Measurements from ENCODE around the gene APOE. TPM values are rescaled to one million over a fixed set of nuclear protein-coding genes. Genes with fewer than 3 reads are reported as not detected.
A peak's percentile ranks its signal among the peaks of the same experiment; 100 is the strongest.
"Not testable (repeated sequence)": the region's sequence is repeated elsewhere in the genome, so short reads cannot be mapped to it uniquely, and the experiment has no call there.

The APOE gene
- total RNA-seq: 151 and 184 TPM in 2 replicates
- long read RNA-seq, partial matches to known transcripts: 0 of 1 reads
- long read RNA-seq, other reads (novel, unspliced or antisense): 0 of 1 reads

DNA sequence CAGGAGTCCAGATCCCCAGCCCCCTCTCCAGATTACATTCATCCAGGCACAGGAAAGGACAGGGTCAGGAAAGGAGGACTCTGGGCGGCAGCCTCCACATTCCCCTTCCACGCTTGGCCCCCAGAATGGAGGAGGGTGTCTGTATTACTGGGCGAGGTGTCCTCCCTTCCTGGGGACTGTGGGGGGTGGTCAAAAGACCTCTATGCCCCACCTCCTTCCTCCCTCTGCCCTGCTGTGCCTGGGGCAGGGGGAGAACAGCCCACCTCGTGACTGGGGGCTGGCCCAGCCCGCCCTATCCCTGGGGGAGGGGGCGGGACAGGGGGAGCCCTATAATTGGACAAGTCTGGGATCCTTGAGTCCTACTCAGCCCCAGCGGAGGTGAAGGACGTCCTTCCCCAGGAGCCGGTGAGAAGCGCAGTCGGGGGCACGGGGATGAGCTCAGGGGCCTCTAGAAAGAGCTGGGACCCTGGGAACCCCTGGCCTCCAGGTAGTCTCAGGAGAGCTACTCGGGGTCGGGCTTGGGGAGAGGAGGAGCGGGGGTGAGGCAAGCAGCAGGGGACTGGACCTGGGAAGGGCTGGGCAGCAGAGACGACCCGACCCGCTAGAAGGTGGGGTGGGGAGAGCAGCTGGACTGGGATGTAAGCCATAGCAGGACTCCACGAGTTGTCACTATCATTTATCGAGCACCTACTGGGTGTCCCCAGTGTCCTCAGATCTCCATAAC lies at the start of gene APOE:
Gene APOE, plus strand, starts transcription at position 360 of the 724 bp plus-strand sequence. CDS start 829 bp downstream, outside the sequence.
- H3K4me3 Mint-ChIP-seq (ENCODE audit: unreplicated experiment): peak within 1 kb of the TSS; percentile 71
- H3K27ac Mint-ChIP-seq (ENCODE audit: unreplicated experiment): peak within 1 kb of the TSS; percentile 50
- TF ChIP-seq, protein P1, sequence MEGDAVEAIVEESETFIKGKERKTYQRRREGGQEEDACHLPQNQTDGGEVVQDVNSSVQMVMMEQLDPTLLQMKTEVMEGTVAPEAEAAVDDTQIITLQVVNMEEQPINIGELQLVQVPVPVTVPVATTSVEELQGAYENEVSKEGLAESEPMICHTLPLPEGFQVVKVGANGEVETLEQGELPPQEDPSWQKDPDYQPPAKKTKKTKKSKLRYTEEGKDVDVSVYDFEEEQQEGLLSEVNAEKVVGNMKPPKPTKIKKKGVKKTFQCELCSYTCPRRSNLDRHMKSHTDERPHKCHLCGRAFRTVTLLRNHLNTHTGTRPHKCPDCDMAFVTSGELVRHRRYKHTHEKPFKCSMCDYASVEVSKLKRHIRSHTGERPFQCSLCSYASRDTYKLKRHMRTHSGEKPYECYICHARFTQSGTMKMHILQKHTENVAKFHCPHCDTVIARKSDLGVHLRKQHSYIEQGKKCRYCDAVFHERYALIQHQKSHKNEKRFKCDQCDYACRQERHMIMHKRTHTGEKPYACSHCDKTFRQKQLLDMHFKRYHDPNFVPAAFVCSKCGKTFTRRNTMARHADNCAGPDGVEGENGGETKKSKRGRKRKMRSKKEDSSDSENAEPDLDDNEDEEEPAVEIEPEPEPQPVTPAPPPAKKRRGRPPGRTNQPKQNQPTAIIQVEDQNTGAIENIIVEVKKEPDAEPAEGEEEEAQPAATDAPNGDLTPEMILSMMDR (IDR thresholded peaks at IDR 0.05): no peak
- H3K4me1 Mint-ChIP-seq (ENCODE audit: unreplicated experiment): peaks cover 27% of the 10 kb centered on the region
- peaks cover 3% of the 10 kb centered on the region for H3K27me3 Mint-ChIP-seq (ENCODE audit: unreplicated experiment)
- H3K9me3 Mint-ChIP-seq (ENCODE audit: unreplicated experiment): no peaks in the 10 kb centered on the region
- DNase-seq (ENCODE audit: extremely low spot score, unreplicated experiment): no peak
- H3K36me3 Mint-ChIP-seq (ENCODE audit: unreplicated experiment): peaks cover 6% of the 10 kb centered on the region

DNA sequence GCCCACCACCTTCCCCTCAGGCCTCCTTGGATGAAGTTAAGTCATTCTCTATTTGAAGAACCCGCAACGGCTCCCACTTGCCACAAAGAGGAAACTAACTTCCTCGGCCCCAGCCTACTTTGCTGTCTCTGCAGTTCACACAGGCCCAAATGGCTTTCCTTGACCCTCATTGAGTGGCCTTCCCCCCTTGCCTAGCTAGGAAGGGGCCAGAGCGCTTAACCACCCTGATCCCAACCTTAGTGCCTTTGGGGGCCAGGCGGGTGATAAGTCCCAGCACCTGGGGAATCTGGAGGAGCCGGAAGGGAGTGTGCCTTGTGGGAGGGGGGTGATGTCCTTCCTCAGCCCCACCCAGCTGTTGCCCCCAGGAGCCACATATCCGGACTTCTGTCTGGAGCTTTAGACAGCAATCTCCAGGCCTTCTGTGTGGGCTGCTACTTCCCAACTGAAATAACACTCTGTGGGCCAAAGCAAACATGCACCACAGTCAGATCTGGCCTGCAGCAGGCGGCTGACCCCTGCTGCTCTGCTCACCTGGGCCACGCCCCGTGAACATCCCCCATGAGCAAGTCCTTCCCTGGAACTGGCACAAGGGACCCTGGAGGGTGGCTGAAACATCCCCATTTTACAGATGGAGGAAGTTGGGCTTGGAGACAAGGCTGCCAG lies 49.0 kb upstream of the APOE start:
- Mint-ChIP-seq H3K9me3 (ENCODE audit: unreplicated experiment) (no peaks in the 10 kb centered on the region), H3K27ac (ENCODE audit: unreplicated experiment) (peak overlapping the region; percentile 59), H3K4me1 (ENCODE audit: unreplicated experiment) (peaks cover 29% of the 10 kb centered on the region), H3K36me3 (ENCODE audit: unreplicated experiment) (peaks cover 24% of the 10 kb centered on the region), H3K4me3 (ENCODE audit: unreplicated experiment) (no peak overlapping the region), H3K27me3 (ENCODE audit: unreplicated experiment) (no peaks in the 10 kb centered on the region)
- TF ChIP-seq, protein P1 (IDR thresholded peaks at IDR 0.05): no peak
- no peak for DNase-seq (ENCODE audit: extremely low spot score, unreplicated experiment)

DNA sequence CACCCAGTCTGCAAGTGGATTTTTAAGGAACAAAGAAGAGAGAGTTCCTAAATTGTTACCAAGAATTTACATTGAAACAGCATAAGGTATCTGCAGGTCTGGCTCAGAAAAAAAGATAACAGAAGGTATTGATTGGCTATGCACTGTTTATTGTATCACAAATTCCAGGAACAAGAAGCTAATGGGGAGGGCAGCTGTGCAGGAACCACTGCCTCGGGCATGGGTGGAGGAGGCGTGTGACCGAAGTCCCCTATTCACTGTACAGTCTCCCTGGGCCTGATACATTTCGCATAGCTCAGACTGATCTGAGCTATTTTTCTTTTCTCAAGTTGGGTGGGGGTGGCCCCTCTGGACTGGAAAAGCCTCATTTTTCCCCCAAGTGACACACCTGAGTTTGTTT lies 47.8 kb upstream of the APOE start:
- Mint-ChIP-seq H3K4me3 (ENCODE audit: unreplicated experiment) (no peak overlapping the region), H3K9me3 (ENCODE audit: unreplicated experiment) (no peaks in the 10 kb centered on the region), H3K27ac (ENCODE audit: unreplicated experiment) (no peak overlapping the region), H3K4me1 (ENCODE audit: unreplicated experiment) (peaks cover 24% of the 10 kb centered on the region), H3K27me3 (ENCODE audit: unreplicated experiment) (no peaks in the 10 kb centered on the region), H3K36me3 (ENCODE audit: unreplicated experiment) (peaks cover 26% of the 10 kb centered on the region)
- no peak for DNase-seq (ENCODE audit: extremely low spot score, unreplicated experiment)
- TF ChIP-seq, protein P1 (IDR thresholded peaks at IDR 0.05): no peak

DNA sequence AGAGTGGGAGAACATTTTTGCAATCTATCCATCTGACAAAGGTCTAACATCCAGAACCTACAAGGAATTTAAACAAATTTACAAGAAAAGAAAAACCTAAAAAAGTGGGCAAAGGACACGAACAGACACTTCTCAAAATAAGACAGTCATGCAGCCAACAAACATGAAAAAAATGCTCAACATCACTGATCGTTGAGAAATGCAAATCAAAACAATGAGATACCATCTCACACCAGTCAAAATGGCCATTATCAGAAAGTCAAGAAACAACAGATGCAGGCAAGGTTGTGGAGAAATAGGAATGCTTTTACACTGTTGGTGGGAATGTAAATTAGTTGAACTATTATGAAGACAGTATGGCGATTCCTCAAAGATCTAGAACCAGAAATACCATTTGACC lies 44.0 kb upstream of the APOE start:
- H3K27ac Mint-ChIP-seq (ENCODE audit: unreplicated experiment); H3K9me3 Mint-ChIP-seq (ENCODE audit: unreplicated experiment); H3K4me3 Mint-ChIP-seq (ENCODE audit: unreplicated experiment); H3K27me3 Mint-ChIP-seq (ENCODE audit: unreplicated experiment); DNase-seq (ENCODE audit: extremely low spot score, unreplicated experiment): not testable (repeated sequence)
- peaks cover 13% of the 10 kb centered on the region for H3K4me1 Mint-ChIP-seq (ENCODE audit: unreplicated experiment)
- H3K36me3 Mint-ChIP-seq (ENCODE audit: unreplicated experiment): peaks cover 29% of the 10 kb centered on the region

DNA sequence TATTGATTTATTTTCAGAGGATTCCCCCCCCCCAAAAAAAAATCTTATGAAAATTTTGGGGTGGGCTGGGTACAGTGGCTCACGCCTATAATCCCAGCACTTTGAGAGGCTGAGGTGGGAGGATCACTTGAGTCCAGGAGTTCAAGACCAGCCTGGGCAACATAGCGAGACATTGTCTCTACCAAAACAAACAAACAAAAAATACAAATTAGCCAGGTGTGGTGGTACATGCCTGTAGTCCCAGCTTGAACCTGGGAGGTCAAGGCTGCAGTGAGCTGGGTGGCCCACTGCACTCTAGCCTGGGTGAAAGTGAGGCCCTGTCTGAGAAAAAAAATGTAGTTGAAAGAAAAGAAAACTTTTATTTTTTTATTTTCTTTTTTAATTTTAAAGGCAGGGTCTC lies 41.6 kb upstream of the APOE start:
- H3K27ac Mint-ChIP-seq (ENCODE audit: unreplicated experiment): no peak overlapping the region
- H3K9me3 Mint-ChIP-seq (ENCODE audit: unreplicated experiment): no peaks in the 10 kb centered on the region
- H3K4me1 Mint-ChIP-seq (ENCODE audit: unreplicated experiment): peaks cover 18% of the 10 kb centered on the region
- H3K27me3 Mint-ChIP-seq (ENCODE audit: unreplicated experiment): no peaks in the 10 kb centered on the region
- H3K4me3 Mint-ChIP-seq (ENCODE audit: unreplicated experiment): no peak overlapping the region
- DNase-seq (ENCODE audit: extremely low spot score, unreplicated experiment): no peak
- H3K36me3 Mint-ChIP-seq (ENCODE audit: unreplicated experiment): peaks cover 45% of the 10 kb centered on the region
- TF ChIP-seq, protein P1 (IDR thresholded peaks at IDR 0.05): no peak
